ENCODE results near the gene PBX3.

The PBX3 gene

GRCh38 chr9:125970340-125970739 lies 223.2 kb downstream of the PBX3 start:
- H3K4me3 ChIP-seq (ENCODE audit: low read length): no peak overlapping the region
- no peak for TF ChIP-seq ZNF274 (IDR thresholded peaks at IDR 0.05; ENCODE audit: low read depth, low read length)

- H3K4me3 ChIP-seq (ENCODE audit: low read length): no peak overlapping the region
- TF ChIP-seq ZNF274 (IDR thresholded peaks at IDR 0.05; ENCODE audit: low read depth, low read length): no peak
Observed at GRCh38 chr9:125971050-125971449, 223.9 kb downstream of the PBX3 start.

- TF ChIP-seq ZNF274 (IDR thresholded peaks at IDR 0.05; ENCODE audit: low read depth, low read length): no peak
Observed at GRCh38 chr9:125972012-125972729, 225.0 kb downstream of the PBX3 start.

GRCh38 chr9:125973547-125973946 lies 226.4 kb downstream of the PBX3 start:
- TF ChIP-seq ZNF274 (IDR thresholded peaks at IDR 0.05; ENCODE audit: low read depth, low read length): no peak
- H3K4me3 ChIP-seq (ENCODE audit: low read length): no peak overlapping the region

More at GRCh38 chr9:125972012-125972729, 225.0 kb downstream of the PBX3 start:
- no peak overlapping the region for H3K4me3 ChIP-seq (ENCODE audit: low read length)

- H3K4me3 ChIP-seq (ENCODE audit: low read length): no peak overlapping the region
- TF ChIP-seq ZNF274 (IDR thresholded peaks at IDR 0.05; ENCODE audit: low read depth, low read length): no peak
Observed at GRCh38 chr9:125974705-125975104, 227.5 kb downstream of the PBX3 start.

GRCh38 chr9:125977223-125977622 lies 230.1 kb downstream of the PBX3 start:
- no peak overlapping the region for H3K4me3 ChIP-seq (ENCODE audit: low read length)
- no peak for TF ChIP-seq ZNF274 (IDR thresholded peaks at IDR 0.05; ENCODE audit: low read depth, low read length)

- no peak overlapping the region for H3K4me3 ChIP-seq (ENCODE audit: low read length)
- no peak for TF ChIP-seq ZNF274 (IDR thresholded peaks at IDR 0.05; ENCODE audit: low read depth, low read length)
Observed at GRCh38 chr9:125979383-125979782, 232.2 kb downstream of the PBX3 start.

- no peak overlapping the region for H3K4me3 ChIP-seq (ENCODE audit: low read length)
Observed at GRCh38 chr9:125982798-125983406, 235.7 kb downstream of the PBX3 start.

GRCh38 chr9:125983681-125984080 lies 236.5 kb downstream of the PBX3 start:
- TF ChIP-seq ZNF274 (IDR thresholded peaks at IDR 0.05; ENCODE audit: low read depth, low read length): no peak
- H3K4me3 ChIP-seq (ENCODE audit: low read length): no peak overlapping the region

More at GRCh38 chr9:125982798-125983406, 235.7 kb downstream of the PBX3 start:
- TF ChIP-seq ZNF274 (IDR thresholded peaks at IDR 0.05; ENCODE audit: low read depth, low read length): no peak

- no peak for TF ChIP-seq ZNF274 (IDR thresholded peaks at IDR 0.05; ENCODE audit: low read depth, low read length)
- H3K4me3 ChIP-seq (ENCODE audit: low read length): no peak overlapping the region
Observed at GRCh38 chr9:125984461-125984860, 237.3 kb downstream of the PBX3 start.

GRCh38 chr9:125985142-125985997 lies 238.2 kb downstream of the PBX3 start:
- TF ChIP-seq ZNF274 (IDR thresholded peaks at IDR 0.05; ENCODE audit: low read depth, low read length): no peak
- H3K4me3 ChIP-seq (ENCODE audit: low read length): no peak overlapping the region

- H3K4me3 ChIP-seq (ENCODE audit: low read length): no peak overlapping the region
- no peak for TF ChIP-seq ZNF274 (IDR thresholded peaks at IDR 0.05; ENCODE audit: low read depth, low read length)
Observed at GRCh38 chr9:125985998-125986655, 239.0 kb downstream of the PBX3 start.

GRCh38 chr9:125986966-125987365 lies 239.8 kb downstream of the PBX3 start:
- no peak for TF ChIP-seq ZNF274 (IDR thresholded peaks at IDR 0.05; ENCODE audit: low read depth, low read length)

GRCh38 chr9:125987420-125987819 lies 240.2 kb downstream of the PBX3 start:
- TF ChIP-seq ZNF274 (IDR thresholded peaks at IDR 0.05; ENCODE audit: low read depth, low read length): no peak
- no peak overlapping the region for H3K4me3 ChIP-seq (ENCODE audit: low read length)

More at GRCh38 chr9:125986966-125987365, 239.8 kb downstream of the PBX3 start:
- H3K4me3 ChIP-seq (ENCODE audit: low read length): no peak overlapping the region

Data from GM08714 (cell line).